Skeletal muscle satellite cell (primary cell): ENCODE results near the gene DMD.

Source experiments
- H3K27me3 ChIP-seq: 2 replicates; pipeline ENCODE4 v1.7.0; 2013; ENCODE audit warnings: low read length; ENCODE audit not compliant: control insufficient read depth, insufficient read depth
- H3K36me3 ChIP-seq: 2 replicates; pipeline ENCODE4 v1.7.0; 2013; ENCODE audit warnings: mild to moderate bottlenecking, control low read depth, low read length; ENCODE audit not compliant: insufficient read depth
- H3K4me1 ChIP-seq: 2 replicates; pipeline ENCODE4 v1.7.0; 2013; ENCODE audit warnings: low read length; ENCODE audit not compliant: control insufficient read depth, insufficient read depth
- H3K4me2 ChIP-seq: 2 replicates; pipeline ENCODE4 v1.7.0; 2013; ENCODE audit warnings: mild to moderate bottlenecking, low read length
- H3K4me3 ChIP-seq: 2 replicates; pipeline ENCODE4 v1.7.0; 2013; ENCODE audit warnings: low read length
- H3K9ac ChIP-seq: 2 replicates; pipeline ENCODE4 v1.7.0; 2013; ENCODE audit warnings: mild to moderate bottlenecking, low read depth, low read length, moderate library complexity
- H3K9me3 ChIP-seq: replicated peaks from 2 replicates; pipeline ENCODE4 v1.7.0; 2013; ENCODE audit warnings: mild to moderate bottlenecking, control low read depth, low read length

The DMD gene

DNA sequence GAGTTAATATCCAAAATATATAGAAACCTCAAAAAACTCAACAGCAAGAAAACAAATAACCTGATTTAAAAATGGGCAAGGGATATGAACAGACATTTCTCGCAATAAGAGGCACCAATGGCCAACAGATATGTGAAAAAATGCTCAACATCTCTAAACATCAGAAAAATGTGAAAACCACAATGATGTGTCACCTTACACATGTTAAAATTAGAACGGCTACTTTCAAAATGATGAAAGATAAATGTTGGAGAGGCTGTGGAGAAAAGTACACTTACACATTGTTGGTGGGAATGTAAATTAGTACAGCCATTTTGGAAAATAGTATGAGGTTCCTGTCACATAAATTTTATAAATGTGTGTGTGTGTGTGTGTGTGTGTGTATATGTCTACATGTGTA, 731.3 kb downstream of the DMD start:
- no peaks in the 10 kb centered on the region for H3K27me3 ChIP-seq
- no peak overlapping the region for H3K9ac ChIP-seq
- H3K36me3 ChIP-seq = no peaks in the 10 kb centered on the region
- no peaks in the 10 kb centered on the region for H3K9me3 ChIP-seq
- H3K4me3 ChIP-seq = no peak overlapping the region
- H3K4me2 ChIP-seq = no peak overlapping the region
- H3K4me1 ChIP-seq = no peaks in the 10 kb centered on the region

DNA sequence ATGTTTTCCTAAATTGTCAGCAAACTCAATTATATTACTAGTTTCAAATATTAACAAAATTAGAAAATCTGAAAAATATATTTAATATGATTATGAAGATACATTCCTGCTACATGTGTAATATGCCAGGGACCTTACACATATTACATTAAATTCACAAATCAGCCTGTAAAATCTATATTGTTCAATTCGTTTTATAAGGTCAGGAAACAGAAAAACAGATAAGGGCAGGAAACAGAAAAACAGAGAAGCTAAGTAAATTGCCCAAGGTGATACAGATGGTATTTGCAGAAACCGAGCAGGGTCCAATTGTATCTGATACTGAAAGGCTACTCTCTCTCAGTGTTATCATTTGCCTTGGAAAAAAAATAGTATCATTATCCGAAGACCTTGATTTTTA, 739.0 kb downstream of the DMD start:
- no peaks in the 10 kb centered on the region for H3K27me3 ChIP-seq
- H3K4me3 ChIP-seq = no peak overlapping the region
- no peaks in the 10 kb centered on the region for H3K4me1 ChIP-seq
- H3K36me3 ChIP-seq = no peaks in the 10 kb centered on the region
- H3K4me2 ChIP-seq = no peak overlapping the region
- H3K9ac ChIP-seq = no peak overlapping the region
- H3K9me3 ChIP-seq = no peaks in the 10 kb centered on the region

DNA sequence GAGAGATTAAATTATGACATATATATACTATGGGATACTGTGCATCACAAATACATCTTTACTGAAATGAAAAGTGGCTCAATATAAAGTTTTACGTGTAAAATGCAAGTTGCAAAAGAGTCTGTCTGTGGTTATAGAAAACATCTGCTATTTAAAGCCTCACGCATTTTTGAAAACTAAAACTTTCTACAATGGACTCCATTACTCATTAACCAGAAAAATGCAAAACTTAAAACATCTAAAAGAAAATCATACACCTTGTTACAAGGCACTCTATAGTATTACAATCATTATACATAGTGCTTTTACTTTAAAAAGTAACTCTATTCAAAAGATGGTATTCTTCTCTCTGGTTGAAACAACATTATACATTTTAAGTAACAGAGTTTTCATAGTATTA, 755.6 kb downstream of the DMD start:
- Histone ChIP-seq H3K4me3 (no peak overlapping the region), H3K27me3 (no peaks in the 10 kb centered on the region), H3K9me3 (no peaks in the 10 kb centered on the region), H3K36me3 (no peaks in the 10 kb centered on the region), H3K4me2 (no peak overlapping the region), H3K9ac (no peak overlapping the region), H3K4me1 (no peaks in the 10 kb centered on the region)

DNA sequence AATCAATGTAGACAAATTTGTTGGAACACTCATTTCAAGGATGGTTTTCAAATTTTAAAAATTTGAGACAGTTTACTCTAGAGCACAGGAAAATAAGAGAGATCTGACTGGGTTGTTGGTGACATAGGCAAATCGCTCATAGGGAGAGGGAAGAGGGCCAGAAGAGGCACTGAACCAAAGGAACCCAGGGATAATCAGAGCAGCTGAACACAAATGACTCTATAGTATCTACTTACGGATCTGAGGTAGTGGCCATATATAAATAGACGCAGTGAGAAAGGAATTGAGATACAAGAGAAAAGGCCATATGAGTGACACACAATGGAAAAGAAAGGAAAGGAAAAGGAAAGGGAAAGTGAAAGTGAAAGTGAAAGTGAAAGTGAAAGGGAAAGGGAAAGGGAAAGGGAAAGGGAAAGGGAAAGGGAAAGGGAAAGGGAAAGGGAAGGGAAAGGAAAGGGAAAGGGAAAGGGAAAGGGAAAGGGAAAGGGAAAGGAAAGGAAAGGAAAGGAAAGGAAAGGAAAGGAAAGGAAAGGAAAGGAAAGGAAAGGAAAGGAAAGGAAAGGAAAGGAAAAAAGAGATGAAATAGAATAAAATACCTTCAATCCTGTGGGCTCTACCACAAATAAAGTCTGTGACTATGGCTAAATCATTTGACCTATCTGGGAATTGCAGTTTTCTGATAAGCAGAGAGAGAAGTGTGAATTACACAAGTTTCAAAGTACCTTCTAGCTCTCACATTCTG, 759.2 kb downstream of the DMD start:
- Histone ChIP-seq H3K9ac (no peak overlapping the region), H3K4me1 (no peaks in the 10 kb centered on the region), H3K4me3 (no peak overlapping the region), H3K27me3 (no peaks in the 10 kb centered on the region), H3K9me3 (no peaks in the 10 kb centered on the region), H3K4me2 (no peak overlapping the region), H3K36me3 (no peaks in the 10 kb centered on the region)

DNA sequence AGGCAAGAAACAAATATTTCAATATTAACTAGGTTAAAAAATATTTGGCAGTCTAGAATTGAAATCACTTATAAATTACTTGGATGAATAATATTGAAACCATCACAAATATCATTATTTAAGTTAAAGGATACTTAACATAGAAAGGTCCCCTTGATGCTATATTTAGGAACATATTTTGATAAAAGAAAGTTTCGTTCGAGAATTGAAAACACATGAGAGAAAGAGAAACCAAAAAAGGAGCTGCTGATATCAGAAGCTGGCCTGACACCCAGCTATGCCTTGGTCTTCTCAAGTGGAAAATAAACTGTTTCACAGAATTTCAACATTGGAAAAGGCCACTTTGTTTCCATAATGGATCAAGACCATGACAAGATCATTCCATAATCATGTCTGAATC, 762.4 kb downstream of the DMD start:
- H3K36me3 ChIP-seq = no peaks in the 10 kb centered on the region
- no peaks in the 10 kb centered on the region for H3K4me1 ChIP-seq
- H3K9ac ChIP-seq = no peak overlapping the region
- H3K9me3 ChIP-seq = no peaks in the 10 kb centered on the region
- no peak overlapping the region for H3K4me3 ChIP-seq
- no peaks in the 10 kb centered on the region for H3K27me3 ChIP-seq
- no peak overlapping the region for H3K4me2 ChIP-seq

DNA sequence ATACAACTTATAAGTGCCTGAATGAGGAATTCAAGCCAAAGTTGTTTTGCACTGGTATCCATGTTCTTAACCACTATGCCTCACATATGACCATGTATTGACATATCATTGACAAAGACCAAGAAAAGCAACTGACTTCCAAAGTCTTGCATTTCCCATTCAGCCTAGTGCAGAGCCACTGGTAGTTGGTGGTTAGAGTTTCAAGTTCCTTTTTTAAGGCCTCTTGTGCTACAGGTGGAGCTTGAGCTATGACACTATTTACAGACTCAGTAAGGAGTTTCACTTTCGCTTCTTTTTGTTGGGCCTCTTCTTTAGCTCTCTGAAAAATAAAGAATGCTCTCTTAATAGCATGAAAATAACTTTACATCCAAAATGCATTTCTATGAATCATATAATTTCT, 763.0 kb downstream of the DMD start:
- Histone ChIP-seq H3K4me1 (no peaks in the 10 kb centered on the region), H3K36me3 (no peaks in the 10 kb centered on the region), H3K4me3 (no peak overlapping the region), H3K4me2 (no peak overlapping the region), H3K27me3 (no peaks in the 10 kb centered on the region), H3K9me3 (no peaks in the 10 kb centered on the region), H3K9ac (no peak overlapping the region)

DNA sequence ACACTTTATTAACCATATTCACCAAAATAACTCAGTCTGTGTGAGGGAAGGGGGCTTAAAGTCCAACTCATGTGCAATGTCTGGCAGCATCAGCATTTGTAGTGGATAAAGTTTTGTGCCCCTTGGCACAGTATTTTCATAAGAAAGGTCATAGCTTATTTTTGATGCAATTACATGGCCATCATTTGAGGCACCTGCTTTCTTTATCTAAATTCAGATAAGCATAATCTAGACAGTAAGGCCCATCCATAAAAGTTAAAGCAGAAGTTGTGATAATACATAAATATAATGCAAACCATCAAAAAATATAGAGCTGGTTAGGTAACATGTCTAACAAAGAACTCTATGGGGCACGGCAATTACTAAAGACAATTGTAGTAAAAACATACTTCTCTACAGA, 763.7 kb downstream of the DMD start:
- H3K4me2 ChIP-seq = no peak overlapping the region

DNA sequence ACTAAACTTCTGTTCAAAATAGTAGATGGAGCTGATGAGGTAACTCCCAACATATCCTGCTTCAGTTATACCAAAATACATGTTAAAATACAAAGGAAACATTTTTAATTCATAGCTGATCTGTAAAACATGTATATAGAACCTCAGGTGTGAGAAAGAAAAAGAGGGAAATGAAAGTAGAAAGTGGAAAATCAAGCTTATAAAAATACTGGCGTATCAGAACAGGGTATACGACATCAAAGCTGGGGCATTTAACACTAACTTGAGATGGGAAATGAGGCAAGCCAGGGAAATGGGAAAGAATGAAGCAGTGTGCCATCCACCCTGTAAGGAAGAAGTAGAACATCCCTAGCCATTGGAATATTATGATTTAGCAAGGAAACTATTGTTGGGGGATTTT, 767.5 kb downstream of the DMD start:
- Histone ChIP-seq H3K4me2 (no peak overlapping the region), H3K9ac (no peak overlapping the region), H3K27me3 (no peaks in the 10 kb centered on the region), H3K4me3 (no peak overlapping the region), H3K4me1 (no peaks in the 10 kb centered on the region), H3K36me3 (no peaks in the 10 kb centered on the region), H3K9me3 (no peaks in the 10 kb centered on the region)

More for the DNA sequence above, 763.7 kb downstream of the DMD start:
- no peaks in the 10 kb centered on the region for H3K9me3 ChIP-seq
- H3K27me3 ChIP-seq = no peaks in the 10 kb centered on the region
- H3K36me3 ChIP-seq = no peaks in the 10 kb centered on the region
- H3K4me3 ChIP-seq = no peak overlapping the region
- H3K4me1 ChIP-seq = no peaks in the 10 kb centered on the region
- no peak overlapping the region for H3K9ac ChIP-seq

DNA sequence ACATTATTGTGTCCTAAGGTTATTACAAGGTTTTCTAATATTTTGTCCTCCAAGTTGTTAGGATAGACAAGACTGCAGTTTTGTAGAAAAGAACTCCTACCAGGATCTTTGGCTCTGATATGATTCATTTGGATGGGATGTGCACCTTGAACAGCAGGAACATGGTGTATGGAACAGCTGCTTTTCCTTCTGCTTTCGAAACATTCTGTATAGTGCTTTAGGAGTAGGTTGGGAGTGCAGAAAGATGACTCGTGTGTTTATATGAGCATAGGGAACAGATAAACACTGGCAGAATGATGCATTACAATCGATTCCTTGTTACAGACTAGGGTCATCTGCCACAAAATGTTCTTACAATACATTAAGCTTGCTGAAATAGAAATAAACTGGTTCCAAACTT, 790.1 kb downstream of the DMD start:
- Histone ChIP-seq H3K27me3 (no peaks in the 10 kb centered on the region), H3K9ac (no peak overlapping the region), H3K36me3 (no peaks in the 10 kb centered on the region), H3K9me3 (no peaks in the 10 kb centered on the region), H3K4me1 (no peaks in the 10 kb centered on the region), H3K4me3 (no peak overlapping the region), H3K4me2 (no peak overlapping the region)

DNA sequence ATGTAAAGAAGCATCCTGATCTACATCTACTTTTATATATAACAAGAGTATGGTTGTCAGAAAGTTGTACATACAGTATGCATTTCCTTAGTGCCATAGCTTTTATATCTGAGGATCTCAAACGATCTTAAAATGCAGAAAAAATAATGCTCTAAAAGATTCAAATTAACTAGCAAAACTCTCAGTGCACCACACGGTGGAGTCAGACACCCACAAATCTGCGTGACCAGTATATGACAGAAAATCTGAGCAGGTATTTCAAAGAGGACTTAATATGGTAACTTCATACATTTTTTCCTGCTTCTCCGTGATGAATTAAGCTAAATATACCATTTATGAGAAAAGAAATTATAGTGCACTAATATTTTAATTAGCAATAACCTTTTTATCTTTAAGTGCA, 803.0 kb downstream of the DMD start:
- H3K9ac ChIP-seq = no peak overlapping the region

DNA sequence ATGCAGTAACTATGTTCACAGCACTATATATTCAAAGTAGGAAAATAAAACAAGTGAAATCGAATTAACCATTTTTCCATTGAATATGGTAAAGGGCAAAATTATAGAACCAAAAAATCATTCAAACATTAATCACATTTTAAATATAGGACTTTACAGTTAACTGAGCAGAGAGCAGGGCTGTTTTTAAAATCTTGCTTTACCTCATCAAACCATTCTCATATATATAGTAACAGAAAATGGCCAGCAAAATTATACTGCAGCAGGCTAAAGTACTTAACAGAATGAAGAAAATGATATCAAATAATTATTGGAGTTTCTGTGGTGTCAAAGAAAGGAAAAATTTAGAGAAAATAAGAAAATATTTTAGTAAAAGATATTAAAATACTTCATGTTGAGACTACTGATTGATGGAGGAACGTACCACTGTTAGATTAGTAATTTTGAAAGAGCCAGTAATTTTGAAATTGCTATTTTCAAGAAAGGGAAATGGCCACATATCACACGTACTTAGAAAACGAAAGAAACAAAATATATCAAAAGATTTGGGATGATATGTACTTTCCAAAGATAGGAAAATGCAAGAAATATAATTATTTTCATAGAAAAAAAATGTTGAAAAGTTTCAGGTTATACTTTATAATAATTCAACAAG, 813.7 kb downstream of the DMD start:
- no peaks in the 10 kb centered on the region for H3K9me3 ChIP-seq
- H3K36me3 ChIP-seq = no peaks in the 10 kb centered on the region
- H3K4me3 ChIP-seq = no peak overlapping the region
- H3K9ac ChIP-seq = no peak overlapping the region
- H3K27me3 ChIP-seq = no peaks in the 10 kb centered on the region
- no peaks in the 10 kb centered on the region for H3K4me1 ChIP-seq
- H3K4me2 ChIP-seq = no peak overlapping the region

More for the DNA sequence above, 803.0 kb downstream of the DMD start:
- H3K36me3 ChIP-seq = no peaks in the 10 kb centered on the region
- H3K4me2 ChIP-seq = no peak overlapping the region
- no peaks in the 10 kb centered on the region for H3K27me3 ChIP-seq
- no peaks in the 10 kb centered on the region for H3K9me3 ChIP-seq
- no peaks in the 10 kb centered on the region for H3K4me1 ChIP-seq
- no peak overlapping the region for H3K4me3 ChIP-seq

DNA sequence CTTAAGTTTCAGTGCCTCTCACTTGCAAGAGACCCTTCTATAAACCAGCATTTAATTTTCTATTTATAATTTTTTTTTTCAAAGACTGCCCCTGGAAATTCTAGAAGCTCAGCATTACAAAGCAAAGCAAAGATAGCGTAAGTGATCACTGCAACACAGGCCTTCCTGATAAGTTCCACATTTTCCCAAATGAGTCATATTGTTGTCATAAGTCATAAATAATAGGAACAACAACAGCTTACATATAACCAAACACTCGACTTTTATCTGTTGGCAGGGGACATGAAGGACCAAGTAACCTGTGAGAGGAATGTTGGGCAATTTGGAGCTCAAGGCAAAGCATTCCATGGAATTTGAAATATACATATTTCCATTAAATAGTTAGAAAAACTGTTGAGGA, 815.5 kb downstream of the DMD start:
- H3K36me3 ChIP-seq = no peaks in the 10 kb centered on the region
- H3K4me1 ChIP-seq = no peaks in the 10 kb centered on the region
- H3K4me2 ChIP-seq = no peak overlapping the region
- H3K27me3 ChIP-seq = no peaks in the 10 kb centered on the region
- no peaks in the 10 kb centered on the region for H3K9me3 ChIP-seq
- H3K4me3 ChIP-seq = no peak overlapping the region
- H3K9ac ChIP-seq = no peak overlapping the region
